ENCODE results near the gene SF3B4.

- TF ChIP-seq, protein P1, sequence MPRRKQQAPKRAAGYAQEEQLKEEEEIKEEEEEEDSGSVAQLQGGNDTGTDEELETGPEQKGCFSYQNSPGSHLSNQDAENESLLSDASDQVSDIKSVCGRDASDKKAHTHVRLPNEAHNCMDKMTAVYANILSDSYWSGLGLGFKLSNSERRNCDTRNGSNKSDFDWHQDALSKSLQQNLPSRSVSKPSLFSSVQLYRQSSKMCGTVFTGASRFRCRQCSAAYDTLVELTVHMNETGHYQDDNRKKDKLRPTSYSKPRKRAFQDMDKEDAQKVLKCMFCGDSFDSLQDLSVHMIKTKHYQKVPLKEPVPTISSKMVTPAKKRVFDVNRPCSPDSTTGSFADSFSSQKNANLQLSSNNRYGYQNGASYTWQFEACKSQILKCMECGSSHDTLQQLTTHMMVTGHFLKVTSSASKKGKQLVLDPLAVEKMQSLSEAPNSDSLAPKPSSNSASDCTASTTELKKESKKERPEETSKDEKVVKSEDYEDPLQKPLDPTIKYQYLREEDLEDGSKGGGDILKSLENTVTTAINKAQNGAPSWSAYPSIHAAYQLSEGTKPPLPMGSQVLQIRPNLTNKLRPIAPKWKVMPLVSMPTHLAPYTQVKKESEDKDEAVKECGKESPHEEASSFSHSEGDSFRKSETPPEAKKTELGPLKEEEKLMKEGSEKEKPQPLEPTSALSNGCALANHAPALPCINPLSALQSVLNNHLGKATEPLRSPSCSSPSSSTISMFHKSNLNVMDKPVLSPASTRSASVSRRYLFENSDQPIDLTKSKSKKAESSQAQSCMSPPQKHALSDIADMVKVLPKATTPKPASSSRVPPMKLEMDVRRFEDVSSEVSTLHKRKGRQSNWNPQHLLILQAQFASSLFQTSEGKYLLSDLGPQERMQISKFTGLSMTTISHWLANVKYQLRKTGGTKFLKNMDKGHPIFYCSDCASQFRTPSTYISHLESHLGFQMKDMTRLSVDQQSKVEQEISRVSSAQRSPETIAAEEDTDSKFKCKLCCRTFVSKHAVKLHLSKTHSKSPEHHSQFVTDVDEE (CRISPR knock-in tag; IDR thresholded peaks at IDR 0.05) = no peak
- TF ChIP-seq ZFP3 (CRISPR knock-in tag; IDR thresholded peaks at IDR 0.05) (no peak), ZNF565 (CRISPR knock-in tag; conservative IDR thresholded peaks at IDR 0.05; ENCODE audit: low read depth) (no peak)
Measured at GRCh38 chr1:149906570-149907075, 21.0 kb downstream of the SF3B4 start.

All from SK-N-SH treated with all-trans-retinoic acid at 6 μM for 48 hours (cell line).